Posterior cingulate gyrus (tissue), 11 donors: ENCODE results near the gene EDEM2.
"Not testable (repeated sequence)": the region's sequence is repeated elsewhere in the genome, so short reads cannot be mapped to it uniquely, and the experiment has no call there.

Experiments
- DNase-seq, 10 donors: peaks; one replicate each; pipeline versions ENCODE4 v3.0.0 to v3.0.0-alpha.2; 2020 to 2021; ENCODE audit warnings: mixed read lengths in 3 of 10
- intact Hi-C: fragments of 100-400 bp; cut with DNase I; formaldehyde crosslinking; loops from one replicate; pipeline ENCODE4 v1.15.1; 2023

EDEM2 gene

DNA sequence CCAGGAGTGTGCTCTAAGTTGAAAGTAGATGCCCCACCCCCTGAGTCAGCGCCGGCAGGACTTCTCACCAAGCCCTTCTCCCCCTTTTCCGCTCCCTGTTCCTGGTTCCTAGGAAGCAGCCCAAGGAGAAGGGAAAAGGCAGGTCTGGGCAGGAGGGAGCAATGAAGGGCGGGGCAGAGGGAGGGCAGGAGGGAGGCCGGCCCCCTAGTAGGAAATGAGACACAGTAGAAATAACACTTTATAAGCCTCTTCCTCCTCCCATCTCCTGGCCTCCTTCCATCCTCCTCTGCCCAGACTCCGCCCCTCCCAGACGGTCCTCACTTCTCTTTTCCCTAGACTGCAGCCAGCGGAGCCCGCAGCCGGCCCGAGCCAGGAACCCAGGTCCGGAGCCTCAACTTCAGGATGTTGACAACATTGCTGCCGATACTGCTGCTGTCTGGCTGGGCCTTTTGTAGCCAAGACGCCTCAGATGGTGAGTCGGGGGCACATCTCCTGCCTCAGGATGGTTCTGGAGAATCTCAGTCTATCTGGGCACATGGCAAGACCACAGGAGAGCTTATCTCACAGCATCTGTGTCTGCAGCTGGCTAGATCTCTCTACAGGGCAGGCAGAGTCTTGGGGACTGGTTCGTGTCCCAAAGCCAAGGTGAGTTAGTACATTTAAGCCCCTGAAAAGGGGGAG is 24.8 kb upstream of the EDEM2 start, which contains the start of gene PROCR:
TSS of gene PROCR (plus strand) at position 320 of the 681 bp plus-strand sequence. CDS start at position 403, 83 bp downstream.
- peak in 6 of 10 donors; percentile 18 to 92 (median 38) for DNase-seq
- intact Hi-C loops: no loop called here

DNA sequence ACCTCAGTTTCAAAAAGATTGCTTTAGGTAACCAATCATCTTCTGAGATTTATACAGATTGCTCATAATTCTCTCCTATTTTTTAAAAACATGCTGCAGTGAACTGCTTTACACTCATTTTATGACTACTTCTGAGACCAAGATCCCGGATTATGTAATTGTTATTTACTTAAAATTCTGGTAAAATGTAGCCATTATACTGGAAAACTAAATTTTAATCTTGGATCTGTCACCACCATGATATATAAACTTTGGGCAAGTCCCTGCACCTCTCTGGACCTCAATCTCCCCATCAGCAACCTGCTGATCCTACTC is 24.3 kb upstream of the EDEM2 start:
- intact Hi-C loops: no loop called here

DNA sequence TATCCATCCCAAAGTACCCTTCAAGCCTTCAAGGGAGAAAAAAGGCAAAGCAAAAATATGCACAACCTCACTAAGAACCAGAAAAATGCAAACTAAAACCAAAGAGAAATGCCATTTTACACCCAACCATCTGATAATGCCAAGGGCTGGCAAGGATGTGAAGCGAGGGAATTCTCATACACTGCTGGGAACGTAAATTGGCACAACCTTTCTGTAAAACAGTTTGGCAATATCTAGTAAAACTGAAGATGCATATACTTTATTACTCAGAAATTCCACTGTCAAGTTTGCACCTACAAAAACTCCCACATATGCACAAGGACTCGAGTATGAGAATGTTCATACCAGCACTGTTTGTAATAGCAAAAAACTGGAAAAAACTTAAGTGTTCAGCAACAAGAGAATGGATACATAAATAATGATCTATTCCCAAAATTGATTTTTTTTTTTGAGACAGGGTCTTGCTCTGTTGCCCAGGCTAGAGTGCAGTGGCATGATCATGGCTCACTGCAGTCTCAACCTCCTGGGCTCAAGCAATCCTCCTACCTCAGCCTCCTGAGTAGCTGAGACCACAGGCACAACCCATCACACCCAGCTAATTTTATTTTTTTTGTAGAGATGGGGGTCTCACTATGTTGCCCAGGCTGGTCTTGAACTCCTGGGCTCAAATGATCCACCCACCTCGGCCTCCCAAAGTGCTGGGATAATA is 21.7 kb upstream of the EDEM2 start:
- DNase-seq, intact Hi-C loops: not testable (repeated sequence)

More for the DNA sequence above, 24.3 kb upstream of the EDEM2 start:
- DNase-seq: no peak

DNA sequence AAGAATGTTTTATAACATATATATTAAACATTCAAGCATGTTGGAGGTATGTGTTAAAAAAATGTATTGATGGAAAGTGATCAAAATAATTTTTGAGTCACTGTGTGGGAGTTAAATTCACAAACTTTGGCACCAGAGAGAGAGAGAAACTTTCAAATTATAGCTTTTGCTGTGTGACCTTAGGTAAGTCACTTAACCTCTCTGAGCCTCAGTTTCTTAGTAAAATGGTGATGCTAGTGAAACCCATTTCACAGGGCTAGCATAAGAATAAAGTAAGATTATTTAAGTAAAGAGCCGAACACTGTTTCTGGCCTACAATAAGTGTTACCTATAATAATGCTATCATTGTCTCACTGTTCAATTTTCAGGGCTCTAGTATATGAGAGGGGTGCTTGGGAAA is 20.7 kb upstream of the EDEM2 start:
- intact Hi-C loops: no loop called here
- no peak for DNase-seq

DNA sequence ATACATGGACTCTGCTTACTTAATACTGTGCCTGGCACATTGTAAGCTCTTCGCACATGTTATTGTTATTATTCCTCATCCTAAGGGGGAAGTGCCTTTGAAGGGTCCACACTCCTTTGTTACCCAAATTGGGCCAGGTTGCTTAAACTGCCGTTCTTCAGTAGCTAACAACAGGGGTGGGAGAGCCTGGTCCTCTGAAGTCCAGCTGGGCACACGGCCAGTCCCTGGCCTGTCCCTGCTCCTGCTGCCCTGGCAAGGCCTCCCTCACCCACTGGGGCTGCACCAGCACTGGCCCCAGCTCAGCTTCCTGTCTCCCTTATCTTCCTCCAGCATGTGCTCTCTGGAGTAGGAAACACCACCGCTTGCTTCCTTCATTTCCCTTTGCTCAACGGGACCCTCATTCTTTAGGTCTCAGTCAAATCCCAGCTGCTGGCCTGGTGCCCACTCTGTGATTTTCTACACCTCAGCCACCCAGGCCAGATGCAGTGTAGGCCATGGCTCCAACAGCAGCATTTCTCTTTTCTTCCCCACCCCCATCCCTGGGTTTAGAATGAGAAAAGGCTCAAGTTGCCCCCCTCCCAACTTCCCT is 19.2 kb upstream of the EDEM2 start:
- DNase-seq: peak in 1 of 10 donors; percentile 81
- intact Hi-C loops: no loop called here

DNA sequence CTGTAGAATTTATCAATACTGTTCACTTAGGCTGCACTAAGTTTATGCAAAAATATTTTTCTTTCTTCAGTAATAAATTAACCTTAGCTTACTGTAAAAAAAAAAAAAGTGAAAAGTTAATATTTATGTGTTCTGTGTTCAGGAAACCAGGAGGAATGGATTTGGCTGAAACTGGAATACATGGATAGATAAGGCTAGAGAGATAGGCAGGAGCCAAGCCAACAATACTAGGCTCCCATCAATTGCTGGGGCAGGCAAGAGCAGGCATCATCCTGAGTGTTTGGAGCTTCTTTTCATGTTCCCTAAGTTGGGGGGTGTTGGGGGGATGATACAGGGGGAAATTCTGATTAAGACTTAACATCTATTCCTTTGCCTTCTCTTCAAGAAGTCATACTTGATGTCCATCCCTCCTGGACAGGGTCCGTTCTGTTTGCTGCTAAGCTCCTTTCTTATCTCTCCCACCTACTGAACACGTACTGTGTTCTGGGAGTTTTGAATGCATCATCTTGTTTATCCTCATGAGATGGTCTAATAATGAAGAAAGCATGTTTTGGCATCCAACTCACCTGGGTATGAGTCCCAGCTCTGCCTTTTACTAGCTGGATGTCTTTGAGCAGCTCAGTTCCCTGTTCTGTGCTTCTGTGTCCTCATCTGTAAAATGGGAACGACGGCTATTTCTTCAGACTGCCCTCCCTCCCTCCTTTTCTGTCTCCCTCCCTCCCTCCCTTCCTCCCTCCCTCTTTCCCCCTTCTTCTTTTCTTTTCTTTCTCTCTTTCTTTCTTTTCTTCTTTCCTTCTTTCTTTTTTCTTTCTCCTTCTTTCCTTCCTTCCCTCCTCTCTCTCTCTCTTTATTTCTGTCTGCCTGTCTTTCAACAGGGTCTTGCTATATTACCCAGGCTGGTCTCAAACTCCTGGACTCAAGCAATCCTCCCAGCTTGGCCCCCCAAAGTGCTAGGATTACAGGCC is 18.4 kb upstream of the EDEM2 start:
- DNase-seq: no peak
- intact Hi-C loops: no loop called here

DNA sequence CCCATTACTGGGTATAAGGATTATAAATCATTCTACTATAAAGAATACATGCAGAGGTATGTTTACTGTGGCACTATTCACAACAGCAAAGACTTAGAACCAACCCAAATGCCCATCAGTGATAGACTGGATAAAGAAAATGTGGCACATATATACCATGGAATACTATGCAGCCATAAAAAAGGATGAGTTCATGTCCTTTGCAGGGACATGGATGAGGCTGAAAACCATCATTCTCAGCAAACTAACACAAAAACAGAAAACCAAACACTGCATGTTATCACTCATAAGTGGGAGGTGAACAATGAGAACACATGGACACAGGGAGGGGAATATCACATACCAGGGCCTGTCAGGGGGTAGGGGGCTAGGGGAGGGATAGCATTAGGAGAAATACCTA is 17.4 kb upstream of the EDEM2 start:
- intact Hi-C loops, DNase-seq: not testable (repeated sequence)

DNA sequence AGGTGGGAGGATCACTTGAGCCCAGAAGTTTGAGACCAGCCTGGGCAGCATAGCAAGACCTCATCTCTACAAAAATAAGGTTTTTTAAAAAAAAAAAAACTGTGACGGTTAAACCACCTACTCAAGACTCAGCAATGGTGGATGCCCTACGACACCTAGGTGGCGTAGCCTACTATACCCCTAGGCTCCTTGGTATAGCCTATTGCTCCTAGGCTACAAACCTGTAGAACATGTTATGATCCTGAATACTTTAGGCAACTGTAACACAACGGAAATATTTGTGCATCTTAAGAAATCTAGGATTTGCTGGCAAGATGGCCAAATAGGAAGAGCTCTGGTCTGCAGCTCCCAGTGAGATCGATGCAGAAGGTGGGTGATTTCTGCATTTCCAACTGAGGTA is 13.2 kb upstream of the EDEM2 start:
- DNase-seq, intact Hi-C loops: not testable (repeated sequence)

DNA sequence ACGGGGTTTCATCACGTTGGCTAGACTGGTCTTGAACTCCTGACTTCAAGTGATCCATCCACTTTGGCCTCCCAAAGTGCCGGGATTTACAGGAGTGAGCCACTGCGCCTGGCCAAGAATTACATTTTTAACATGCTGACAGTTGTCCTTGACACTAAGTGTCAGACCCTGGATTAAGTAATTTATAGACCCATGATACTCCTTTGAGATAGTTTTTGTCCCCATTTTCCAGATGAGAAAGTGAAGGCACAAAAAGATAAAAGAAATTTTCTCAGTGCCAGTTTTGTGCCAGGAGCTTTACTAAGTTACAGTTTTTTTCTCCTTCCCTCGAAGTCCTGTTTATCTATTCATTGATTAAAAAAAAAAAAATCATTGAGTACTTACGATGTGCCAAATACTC is 9.8 kb upstream of the EDEM2 start:
- intact Hi-C loops: no loop called here
- no peak for DNase-seq

DNA sequence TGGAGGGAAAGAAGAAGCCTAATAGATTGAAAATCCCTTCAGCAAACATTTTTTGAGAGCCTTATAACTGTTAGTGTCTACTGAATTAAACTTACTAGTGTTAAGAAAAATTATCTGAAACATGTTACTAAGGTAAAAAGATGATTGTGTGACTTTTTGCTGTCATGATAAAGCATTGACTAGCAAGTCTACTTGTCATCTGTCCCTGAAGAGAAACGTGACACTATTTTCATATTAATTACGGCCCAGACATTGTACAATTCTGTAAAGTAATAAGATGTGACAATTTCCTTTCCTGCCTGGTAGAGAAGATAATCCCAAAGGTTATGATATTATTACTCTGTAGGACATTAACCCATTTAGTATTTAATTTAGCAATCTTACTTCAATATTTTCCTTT is 8.8 kb upstream of the EDEM2 start:
- intact Hi-C loops: no loop called here
- no peak for DNase-seq

DNA sequence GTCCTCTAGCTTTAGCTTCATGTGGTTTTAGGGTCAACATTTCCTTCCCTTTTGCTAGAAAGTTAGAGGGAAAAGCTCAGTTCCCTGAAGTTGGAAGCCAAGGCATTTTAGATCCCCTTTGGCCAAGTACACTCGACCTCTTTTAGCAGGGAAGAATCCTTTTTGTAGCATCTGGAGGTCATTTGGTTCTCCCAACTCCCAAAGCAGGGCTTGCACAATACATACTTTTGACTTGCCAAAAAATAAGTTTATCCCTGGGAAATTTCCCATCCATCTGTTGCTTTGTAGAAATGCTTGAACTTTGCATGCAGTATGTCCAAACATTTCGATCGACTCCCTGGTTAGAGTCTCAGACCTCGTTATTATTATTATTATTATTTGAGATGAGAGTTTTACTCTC is 4.6 kb upstream of the EDEM2 start:
- intact Hi-C loops: no loop called here
- DNase-seq: no peak

DNA sequence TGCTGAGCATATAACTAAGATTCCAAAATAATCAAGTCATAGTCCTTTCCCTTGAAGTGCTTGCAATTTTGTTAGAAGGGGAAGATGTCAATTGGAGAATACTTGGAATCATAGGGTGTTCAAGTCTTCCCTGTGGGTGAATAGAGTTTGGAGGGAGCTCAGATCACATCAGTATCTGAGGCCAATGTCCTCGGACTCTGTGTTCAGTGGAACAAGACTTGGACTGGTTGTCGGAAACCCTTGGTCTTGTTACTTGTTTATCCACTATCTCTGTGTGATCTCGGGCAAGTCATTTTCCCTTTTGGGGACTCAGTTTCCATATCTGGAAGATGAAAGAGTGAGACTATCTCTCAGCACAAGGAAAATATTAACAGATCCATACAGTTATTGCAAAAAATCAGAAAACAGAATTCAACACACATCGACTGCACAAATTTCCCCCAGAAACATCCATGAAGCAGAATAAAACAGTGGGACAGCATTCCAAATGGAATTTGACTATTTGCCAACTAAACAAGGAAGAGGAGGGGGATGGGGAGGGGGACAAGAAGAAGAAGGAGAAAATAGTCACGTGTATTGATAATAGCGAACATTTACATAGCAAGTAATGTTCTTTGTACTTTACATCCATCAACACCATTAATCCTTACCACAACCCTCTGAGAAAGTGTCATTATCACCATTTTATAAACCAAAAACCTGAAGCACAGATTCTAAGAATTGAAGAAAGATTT is 3.9 kb upstream of the EDEM2 start:
- intact Hi-C loops: no loop called here

DNA sequence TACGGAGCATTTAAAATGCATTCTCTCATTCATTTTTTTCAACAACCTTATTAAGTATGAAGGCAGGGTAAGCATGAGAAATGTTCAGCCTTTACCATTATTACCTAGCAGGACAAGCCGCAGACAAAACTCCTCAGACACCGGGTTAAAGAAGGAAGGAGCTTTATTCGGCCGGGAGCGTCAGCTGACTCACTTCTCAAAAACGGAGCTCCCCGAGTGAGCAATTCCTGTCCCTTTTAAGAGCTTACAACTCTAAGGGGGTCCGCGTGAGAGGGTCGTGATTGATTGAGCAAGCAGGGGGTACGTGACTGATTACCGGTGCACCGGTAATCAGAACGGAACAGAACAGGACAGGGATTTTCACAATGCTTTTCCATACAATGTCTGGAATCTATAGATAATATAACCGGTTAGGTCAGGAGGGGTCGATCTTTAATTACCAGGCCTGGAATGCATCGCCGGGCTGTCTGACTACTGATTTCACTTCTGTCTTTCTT is 487 bp upstream of the EDEM2 start:
- intact Hi-C loops: loop anchor here (2.0 to 5.0 kb wide), 4 partner anchors 55 to 275 kb away; partner anchors contain the start of genes GGT7, MMP24OS and TRPC4AP
- peak in 2 of 10 donors; percentile 11 to 12 for DNase-seq

More for the DNA sequence above, 3.9 kb upstream of the EDEM2 start:
- no peak for DNase-seq

DNA sequence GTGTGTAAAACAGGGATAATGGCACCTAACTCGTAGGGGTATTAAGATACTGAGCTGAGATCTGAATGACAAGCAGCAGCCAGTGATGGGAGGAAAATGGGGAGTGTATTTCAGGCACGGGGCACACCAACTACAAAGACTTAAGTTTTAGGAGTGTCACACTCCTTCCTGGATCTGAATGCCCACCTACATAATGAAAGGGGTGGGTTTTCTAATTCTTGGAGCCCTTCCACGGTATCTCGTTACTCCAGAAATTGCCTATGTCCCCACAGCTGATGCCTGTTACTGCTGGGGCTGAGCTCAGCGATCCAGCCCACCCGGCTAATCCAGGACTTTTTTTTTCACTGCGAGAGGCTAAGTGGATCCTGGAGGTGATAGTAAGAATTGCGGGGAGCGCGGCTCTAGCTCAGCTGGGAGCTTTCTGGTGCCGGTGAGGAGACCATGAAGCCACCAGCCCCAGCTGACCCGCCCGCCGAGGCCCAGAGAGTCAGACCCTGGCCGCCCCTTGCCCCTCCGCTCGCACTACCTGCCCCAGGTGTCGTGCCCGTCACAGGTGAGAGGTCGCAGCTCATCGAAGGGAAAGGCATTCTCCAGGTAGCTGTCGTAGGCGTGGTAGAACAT is 727 bp downstream of the EDEM2 start:
- intact Hi-C loops: loop anchor here (2.0 to 5.0 kb wide), 4 partner anchors 54 to 274 kb away; partner anchors contain the start of genes GGT7, MMP24OS and TRPC4AP
- no peak for DNase-seq

DNA sequence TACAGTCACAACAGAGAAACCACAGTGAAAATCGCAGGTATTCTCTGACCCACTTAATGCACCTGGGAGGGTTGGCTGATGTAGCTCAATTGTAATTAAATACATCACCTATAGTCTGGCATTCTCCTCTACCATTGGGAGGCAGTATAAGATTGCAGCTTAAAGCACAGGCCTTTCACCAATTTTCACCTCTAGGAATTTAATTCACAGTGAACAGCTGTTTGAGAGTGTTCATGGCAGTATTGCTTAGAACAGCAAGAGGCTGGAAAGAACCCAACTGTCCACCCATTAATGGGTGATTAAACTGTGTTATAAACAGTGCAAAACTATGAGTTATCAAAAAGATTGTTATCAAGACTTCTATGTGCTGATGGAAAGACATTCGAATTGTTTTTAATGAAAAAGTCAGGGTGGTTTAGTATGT is 2.0 kb downstream of the EDEM2 start:
- no peak for DNase-seq

DNA sequence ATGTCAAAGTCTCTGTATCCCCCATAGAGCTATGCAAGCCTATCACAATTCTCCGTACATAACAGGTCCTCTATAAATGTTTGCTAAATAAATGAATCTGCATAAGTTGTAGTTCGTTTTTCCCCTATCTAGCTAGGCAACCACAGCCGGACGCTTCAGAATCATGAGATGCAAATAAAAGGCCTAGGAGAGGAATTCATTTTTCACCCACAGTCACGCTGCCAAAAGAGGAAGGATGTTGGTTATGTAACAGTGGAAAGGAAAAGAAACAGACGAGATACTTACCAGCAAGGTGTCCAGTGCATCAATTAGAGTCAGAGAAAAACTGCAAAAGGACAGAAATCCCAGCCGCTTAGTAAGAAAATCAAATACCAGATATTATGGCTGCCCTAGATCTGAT is 2.4 kb downstream of the EDEM2 start:
- no peak for DNase-seq
- intact Hi-C loops: loop anchor here (5.0 kb wide), 3 partner anchors 63 to 272 kb away; partner anchors contain the start of genes GGT7 and MMP24OS

More for the DNA sequence above, 2.0 kb downstream of the EDEM2 start:
- intact Hi-C loops: loop anchor here (5.0 kb wide), 3 partner anchors 62 to 273 kb away; partner anchors contain the start of genes GGT7 and MMP24OS

DNA sequence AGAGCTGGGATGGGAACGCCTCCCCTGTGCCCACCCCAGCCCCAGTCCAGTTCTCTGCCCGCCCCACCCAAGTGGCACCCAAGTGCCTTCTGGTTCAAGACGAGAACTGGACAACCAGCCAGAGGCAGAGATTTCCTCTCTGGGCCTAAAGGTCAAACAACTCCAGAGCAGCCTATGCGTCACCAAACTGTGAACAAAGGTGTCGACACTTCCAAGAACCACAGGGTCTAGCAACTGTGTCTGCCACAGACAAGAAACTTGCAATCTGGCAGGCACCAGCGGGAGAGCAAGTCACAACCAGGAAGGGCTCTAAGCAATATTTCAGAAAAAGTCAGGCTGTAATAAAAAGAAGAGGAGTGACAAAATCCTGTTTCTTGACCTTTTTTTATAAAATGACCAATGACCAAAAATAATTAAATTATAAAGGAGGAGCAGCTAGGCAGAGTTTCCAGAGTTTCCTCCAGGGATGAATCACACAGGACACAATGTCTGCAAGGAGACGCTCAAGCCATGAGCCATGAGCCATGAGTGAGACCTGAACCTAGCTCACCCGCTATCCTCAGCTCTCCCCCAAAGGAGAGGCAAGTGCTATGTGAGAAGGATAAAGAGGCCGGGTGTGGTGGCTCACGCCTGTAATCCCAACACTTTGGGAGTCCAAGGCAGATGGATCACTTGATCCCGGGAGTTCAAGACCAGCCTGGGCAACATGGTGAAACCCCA is 11.1 kb downstream of the EDEM2 start:
- intact Hi-C loops: no loop called here
- DNase-seq: no peak

DNA sequence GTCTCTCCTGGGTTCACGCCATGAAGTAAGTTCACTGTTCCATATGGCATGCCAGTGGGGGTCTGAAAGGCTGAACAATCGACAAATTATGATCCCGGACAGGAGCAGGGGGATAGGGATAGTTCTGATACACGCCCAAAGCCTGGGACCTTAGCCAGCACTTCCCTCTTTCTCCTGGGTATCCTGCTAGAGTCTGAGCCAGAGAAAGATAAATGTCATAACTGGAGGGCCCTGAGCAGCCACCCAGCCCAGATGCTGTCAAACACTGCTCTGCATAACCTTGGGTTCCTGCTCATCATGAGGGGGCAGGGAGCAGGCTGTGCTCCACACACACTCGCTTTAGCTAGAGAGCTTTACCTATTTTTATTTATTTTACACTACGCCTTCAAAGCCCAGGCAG is 12.3 kb downstream of the EDEM2 start:
- intact Hi-C loops: no loop called here

More for the DNA sequence above, 12.3 kb downstream of the EDEM2 start:
- DNase-seq: no peak
